Adrenal gland (tissue), 12 donors: Measurements from ENCODE around the gene ARID2. TPM values are rescaled to one million over a fixed set of nuclear protein-coding genes. Genes with fewer than 3 reads are reported as not detected.

Source experiments
- DNase-seq, 7 donors: peaks; one replicate each; pipeline ENCODE4 v3.0.0-alpha.2; 2019 to 2020
- H3K27ac ChIP-seq, 5 donors: fragments of 200-600 bp; sonication (generic) in 4 of 5; 1 replicate in 3 of 5; 2 replicates in 2 of 5; pipeline versions ENCODE4 v1.5.1 to v1.8.0; 2016 to 2020; ENCODE audit warnings: mild to moderate bottlenecking in 1 of 5
- H3K27me3 ChIP-seq: fragments of 200-600 bp; 2 replicates; pipeline ENCODE4 v1.8.0; 2021
- H3K36me3 ChIP-seq, 2 donors: fragments of 200-600 bp; replicated peaks in 1 of 2; 1 replicate in 1 of 2; 2 replicates in 1 of 2; pipeline versions ENCODE4 v1.5.1 to v1.8.0; 2018 to 2022
- H3K4me1 ChIP-seq, 2 donors: fragments of 200-600 bp; replicated peaks in 1 of 2; 1 replicate in 1 of 2; 2 replicates in 1 of 2; pipeline versions ENCODE4 v1.5.1 to v1.8.0; 2018 to 2021
- H3K4me3 ChIP-seq, 4 donors: fragments of 200-600 bp; sonication (generic) in 3 of 4; one replicate each; pipeline ENCODE4 v1.5.1; 2016 to 2018
- H3K9me3 ChIP-seq, 3 donors: fragments of 200-600 bp; sonication (generic) in 1 of 3; replicated peaks in 1 of 3; 1 replicate in 2 of 3; 2 replicates in 1 of 3; pipeline versions ENCODE4 v1.5.1 to v1.8.0; 2016 to 2021
- CTCF ChIP-seq, 6 experiments: fragments of 450-650 bp in 4 of 6; fragments of 200-600 bp in 2 of 6; sonication (generic) in 1 of 6; IDR thresholded peaks; 1 replicate in 5 of 6; 2 replicates in 1 of 6; pipeline versions ENCODE4 v1.5.1 to v1.8.0; 2016 to 2021; ENCODE audit warnings: antibody characterized with exemption in 6 of 6, mild to moderate bottlenecking in 2 of 6, moderate library complexity in 1 of 6
- POLR2A ChIP-seq, 2 donors: fragments of 450-650 bp; IDR thresholded peaks; one replicate each; pipeline ENCODE4 v1.6.1; 2017; ENCODE audit warnings: antibody characterized with exemption in 2 of 2, mild to moderate bottlenecking in 2 of 2, moderate library complexity in 1 of 2
- WGBS, 4 donors: extraction: QIAGEN DNeasy Blood & Tissue Kit in 2 of 4; methylation state at CpG; one replicate each; pipeline versions ENCODE4 v1.1.5 to v1.1.7; 2013 to 2017; 5-methylcytosine and 5-hydroxymethylcytosine counted together
- intact Hi-C, 2 donors: fragments of 100-400 bp; cut with DNase I; formaldehyde crosslinking; loops; one replicate each; pipeline versions ENCODE4 v1.14.1 to v1.15.0; 2022 to 2023
- polyA plus RNA-seq, 3 donors: library from polyadenylated mRNA; stranded (reverse); fragments of 200-250 nt in 2 of 3; fragments of 350-450 nt in 1 of 3; fragmentation: Illumina TruSeq in 1 of 3; extraction: RNeasy Lipid Tissue Mini Kit (QIAGEN cat#74804) in 1 of 3; gene quantifications; one replicate each; pipeline ENCODE4 v1.2.3, GENCODE V29; 2013 to 2014
- total RNA-seq, 9 donors: library from RNA; depleted of rRNA in 4 of 9; stranded (reverse); fragments of >200 nt in 4 of 9; fragments of 120-200 nt in 1 of 9; fragmentation: NEBNext Ultra II Directional in 1 of 9; extraction: Animal tissue kit (Norgen Biotek cat#: 25700) in 1 of 9; gene quantifications; one replicate each; pipeline versions ENCODE4 v1.1.0 to v1.2.4, GENCODE V29; 2013 to 2023
- donor health status: healthy with polysubstance abuse.
- donor health status: Bipolar disorder and iron deficiency.
- donor health status: DM: yes; HTN: yes; CAD: no.
- donor health status: DM: no; HTN: no; CAD: no.
- donor health status: DM: no; HTN: no; CAD: no.
- donor health status: DM: yes; HTN: yes; CAD: no.

Gene ARID2
- total and polyA plus RNA-seq, 12 donors, result 7.9 to 28.0 (median 17.3) TPM

GRCh38 chr12:45779936-45780335 lies 50.4 kb downstream of the ARID2 start:
- Histone ChIP-seq H3K27ac (no peak overlapping the region), H3K4me3 (no peak overlapping the region), H3K4me1 (peaks cover 0 to 5% of the 10 kb centered on the region in 2 donors), H3K27me3 (no peaks in the 10 kb centered on the region), H3K9me3 (no peaks in the 10 kb centered on the region), H3K36me3 (no peaks in the 10 kb centered on the region)
- TF ChIP-seq CTCF (IDR thresholded peaks at IDR 0.05) (no peak), POLR2A (IDR thresholded peaks at IDR 0.05) (no peak)
- no peak for DNase-seq
- intact Hi-C loops, result no loop called here

GRCh38 chr12:45781080-45781479 lies 51.6 kb downstream of the ARID2 start:
- TF ChIP-seq CTCF (IDR thresholded peaks at IDR 0.05) (no peak), POLR2A (IDR thresholded peaks at IDR 0.05) (no peak)
- Histone ChIP-seq H3K36me3 (no peaks in the 10 kb centered on the region), H3K4me3 (no peak overlapping the region), H3K4me1 (peaks cover 0 to 3% of the 10 kb centered on the region in 2 donors), H3K27ac (no peak overlapping the region), H3K27me3 (no peaks in the 10 kb centered on the region), H3K9me3 (no peaks in the 10 kb centered on the region)
- intact Hi-C loops, result no loop called here
- no peak for DNase-seq

GRCh38 chr12:45785315-45785714 lies 55.8 kb downstream of the ARID2 start:
- H3K9me3 ChIP-seq, result no peaks in the 10 kb centered on the region
- no peak overlapping the region for H3K4me3 ChIP-seq
- 91 to 97% (median 95%) methylated on average over 4 of the region's 4 CpGs for WGBS, 4 donors
- H3K27ac ChIP-seq, result no peak overlapping the region
- H3K36me3 ChIP-seq, result no peaks in the 10 kb centered on the region
- no peak for TF ChIP-seq CTCF (IDR thresholded peaks at IDR 0.05)
- no peak for TF ChIP-seq POLR2A (IDR thresholded peaks at IDR 0.05)
- H3K4me1 ChIP-seq, result peaks cover 0 to 14% of the 10 kb centered on the region in 2 donors
- no peak for DNase-seq
- no peaks in the 10 kb centered on the region for H3K27me3 ChIP-seq
- intact Hi-C loops, result no loop called here

- no peak overlapping the region for H3K27ac ChIP-seq
- H3K4me3 ChIP-seq, result no peak overlapping the region
- H3K4me1 ChIP-seq, result peaks cover 0 to 23% of the 10 kb centered on the region in 2 donors
- TF ChIP-seq POLR2A (IDR thresholded peaks at IDR 0.05) (no peak), CTCF (IDR thresholded peaks at IDR 0.05) (no peak)
- intact Hi-C loops, result no loop called here
- no peaks in the 10 kb centered on the region for H3K9me3 ChIP-seq
- H3K27me3 ChIP-seq, result no peaks in the 10 kb centered on the region
- DNase-seq, result no peak
- no peaks in the 10 kb centered on the region for H3K36me3 ChIP-seq
Measured at GRCh38 chr12:45789025-45789424, 59.5 kb downstream of the ARID2 start.
